ENCODE results near the gene MIEN1.
"Not testable (repeated sequence)": the region's sequence is repeated elsewhere in the genome, so short reads cannot be mapped to it uniquely, and the experiment has no call there.

MIEN1 gene

DNA sequence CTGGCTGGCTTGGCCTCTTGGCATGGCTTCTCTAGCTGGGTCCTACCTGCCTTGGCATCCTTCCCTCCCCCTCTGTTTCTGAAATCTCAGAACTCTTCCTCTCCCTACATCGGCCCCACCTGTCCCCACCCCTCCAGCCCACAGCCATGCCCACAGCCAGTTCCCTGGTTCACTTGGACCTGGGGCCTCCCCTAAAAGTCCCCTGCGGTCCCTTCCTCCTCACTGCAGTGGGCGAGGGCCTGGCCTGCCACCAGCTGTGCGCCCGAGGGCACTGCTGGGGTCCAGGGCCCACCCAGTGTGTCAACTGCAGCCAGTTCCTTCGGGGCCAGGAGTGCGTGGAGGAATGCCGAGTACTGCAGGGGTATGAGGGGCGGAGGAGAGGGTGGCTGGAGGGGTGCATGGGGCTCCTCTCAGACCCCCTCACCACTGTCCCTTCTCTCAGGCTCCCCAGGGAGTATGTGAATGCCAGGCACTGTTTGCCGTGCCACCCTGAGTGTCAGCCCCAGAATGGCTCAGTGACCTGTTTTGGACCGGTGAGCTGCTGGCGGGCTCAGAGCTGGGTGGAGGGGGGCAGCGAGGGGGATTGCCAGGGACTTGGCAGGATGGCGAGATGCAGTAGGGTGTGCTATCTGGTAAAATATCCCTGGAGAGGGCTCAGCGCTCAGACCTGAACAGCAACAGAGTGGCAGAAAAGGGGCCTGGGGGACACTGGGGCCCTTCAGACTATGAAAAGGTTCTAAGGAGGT is 14.1 kb downstream of the MIEN1 start:
- no peak for DNase-seq (ENCODE audit: low read depth)

DNA sequence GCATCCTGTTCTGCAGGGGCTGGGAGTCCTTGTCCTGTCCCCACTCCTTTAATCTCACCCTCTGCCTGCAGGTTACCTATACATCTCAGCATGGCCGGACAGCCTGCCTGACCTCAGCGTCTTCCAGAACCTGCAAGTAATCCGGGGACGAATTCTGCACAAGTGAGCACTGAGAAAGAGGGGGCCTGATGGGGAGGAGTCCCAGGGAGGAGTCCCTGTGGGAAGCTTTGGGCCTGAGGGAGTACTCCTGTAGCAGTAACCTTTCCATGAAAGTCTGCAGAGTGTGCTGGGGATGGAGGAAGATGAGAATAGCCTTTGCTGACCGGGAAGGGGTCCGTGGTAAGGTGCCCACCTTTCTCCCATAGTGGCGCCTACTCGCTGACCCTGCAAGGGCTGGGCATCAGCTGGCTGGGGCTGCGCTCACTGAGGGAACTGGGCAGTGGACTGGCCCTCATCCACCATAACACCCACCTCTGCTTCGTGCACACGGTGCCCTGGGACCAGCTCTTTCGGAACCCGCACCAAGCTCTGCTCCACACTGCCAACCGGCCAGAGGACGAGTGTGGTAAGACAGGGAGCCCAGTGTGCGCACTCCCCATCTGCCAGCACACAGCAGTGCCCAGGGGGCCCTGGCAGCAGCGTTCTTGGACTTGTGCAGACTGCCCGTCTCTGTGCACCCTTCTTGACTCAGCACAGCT is 14.8 kb downstream of the MIEN1 start:
- no peak for DNase-seq (ENCODE audit: low read depth)

- DNase-seq (ENCODE audit: low read depth) = no peak
Observed at GRCh38 chr17:39714234-39714633, 16.1 kb downstream of the MIEN1 start.

- no peak for DNase-seq (ENCODE audit: low read depth)
Observed at GRCh38 chr17:39711851-39712250, 18.5 kb downstream of the MIEN1 start.

GRCh38 chr17:39711071-39711470 is 19.3 kb downstream of the MIEN1 start:
- DNase-seq (ENCODE audit: low read depth) = not testable (repeated sequence)

DNA sequence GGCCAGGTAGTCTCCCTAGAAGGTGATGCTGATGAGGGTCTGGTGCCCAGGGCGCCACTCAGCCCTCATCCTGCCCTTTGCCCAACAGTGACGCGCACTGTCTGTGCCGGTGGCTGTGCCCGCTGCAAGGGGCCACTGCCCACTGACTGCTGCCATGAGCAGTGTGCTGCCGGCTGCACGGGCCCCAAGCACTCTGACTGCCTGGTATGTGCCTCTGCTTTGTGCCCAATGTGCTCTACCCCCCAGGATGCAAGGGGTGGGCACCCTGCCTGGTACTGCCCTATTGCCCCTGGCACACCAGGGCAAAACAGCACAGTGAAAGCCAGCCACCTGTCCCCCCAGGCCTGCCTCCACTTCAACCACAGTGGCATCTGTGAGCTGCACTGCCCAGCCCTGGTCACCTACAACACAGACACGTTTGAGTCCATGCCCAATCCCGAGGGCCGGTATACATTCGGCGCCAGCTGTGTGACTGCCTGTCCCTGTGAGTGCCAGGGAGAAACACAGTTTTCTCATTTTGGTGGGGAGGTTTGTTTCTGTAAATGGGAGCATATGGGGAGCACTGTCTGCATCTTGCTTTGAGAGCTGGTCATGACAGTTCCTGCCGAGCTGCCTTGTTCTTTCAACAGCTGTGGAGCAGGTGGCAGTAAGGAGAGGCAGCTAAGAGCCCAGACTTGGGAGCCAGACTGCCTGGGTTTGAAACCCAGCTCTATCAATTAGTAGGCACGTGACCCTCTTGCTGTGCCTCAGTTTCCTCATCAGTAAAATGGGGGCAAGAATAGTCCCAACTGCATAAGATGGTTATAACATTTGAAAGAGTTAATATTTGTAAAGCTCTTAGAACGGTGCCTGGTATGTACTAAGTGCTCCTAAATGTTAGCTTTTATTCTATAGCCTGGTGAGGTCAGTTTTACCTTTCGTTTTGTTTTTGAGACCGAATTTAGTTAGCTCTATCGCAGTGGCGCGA is 20.1 kb downstream of the MIEN1 start:
- no peak for DNase-seq (ENCODE audit: low read depth)

- no peak for DNase-seq (ENCODE audit: low read depth)
Observed at GRCh38 chr17:39709319-39709997, 20.9 kb downstream of the MIEN1 start.

GRCh38 chr17:39706921-39707337 is 23.4 kb downstream of the MIEN1 start:
- DNase-seq (ENCODE audit: low read depth) = no peak

- no peak for DNase-seq (ENCODE audit: low read depth)
Observed at GRCh38 chr17:39706383-39706782, 23.9 kb downstream of the MIEN1 start.

- DNase-seq (ENCODE audit: low read depth) = no peak
Observed at GRCh38 chr17:39705786-39706348, 24.5 kb downstream of the MIEN1 start.

DNA sequence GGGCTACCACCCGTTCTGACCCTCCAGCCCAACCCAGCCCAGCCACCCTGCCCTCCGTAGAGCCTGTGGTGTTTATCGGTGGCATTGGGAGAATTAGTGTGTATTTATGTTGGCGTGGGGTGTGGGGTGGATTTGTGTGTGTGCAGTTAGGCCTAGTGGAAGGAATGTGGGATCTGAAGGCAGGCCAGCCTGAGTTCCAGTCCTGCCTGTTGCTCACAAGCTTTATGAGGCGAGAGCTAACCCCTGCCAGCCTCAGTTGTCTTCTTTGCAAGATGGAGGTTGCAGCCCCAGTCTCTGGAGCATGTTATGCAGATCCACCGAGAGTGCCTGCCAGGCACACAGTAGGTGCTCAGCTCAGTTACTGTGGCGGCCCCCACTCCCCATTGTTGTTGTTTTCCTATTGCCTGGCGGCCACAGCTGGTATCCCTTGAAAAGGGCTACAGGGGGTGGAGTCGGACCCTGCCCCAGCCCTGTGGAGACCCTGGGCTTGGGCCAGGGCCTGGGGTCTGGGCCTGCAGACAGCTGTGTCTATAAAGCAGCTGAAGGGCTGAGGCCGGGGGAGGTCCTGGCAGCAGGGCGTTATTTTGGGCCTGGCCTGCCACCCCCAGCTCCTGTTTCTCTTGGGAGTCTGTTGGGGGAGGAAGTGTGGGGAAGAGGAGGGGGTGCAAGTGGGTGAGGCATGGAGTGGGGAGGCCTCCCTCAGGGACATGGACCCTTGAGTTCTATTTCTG is 25.3 kb downstream of the MIEN1 start:
- no peak for DNase-seq (ENCODE audit: low read depth)

DNA sequence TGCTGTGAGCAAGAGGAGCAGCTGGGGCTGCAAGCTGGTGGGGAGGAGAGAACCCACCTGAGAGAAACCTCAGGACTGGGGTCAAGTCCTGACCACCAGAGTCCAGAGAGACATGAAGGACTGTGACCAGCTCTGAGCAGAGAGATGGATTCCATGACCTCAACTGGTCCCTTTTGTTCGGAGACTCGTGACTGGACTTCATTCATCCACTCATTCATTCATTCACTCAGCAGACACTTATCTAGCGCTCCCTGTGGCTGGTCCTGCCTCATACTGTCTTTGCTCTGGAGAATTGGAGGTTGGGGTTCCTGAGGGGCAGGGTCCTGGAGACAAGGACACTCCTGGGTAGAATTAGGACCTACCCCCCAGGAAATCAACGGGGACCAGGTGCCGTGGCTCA is 26.4 kb downstream of the MIEN1 start:
- no peak for DNase-seq (ENCODE audit: low read depth)

- no peak for DNase-seq (ENCODE audit: low read depth)
Observed at GRCh38 chr17:39702901-39703893, 27.1 kb downstream of the MIEN1 start.

GRCh38 chr17:39701784-39702422 is 28.4 kb downstream of the MIEN1 start:
- DNase-seq (ENCODE audit: low read depth) = no peak

DNA sequence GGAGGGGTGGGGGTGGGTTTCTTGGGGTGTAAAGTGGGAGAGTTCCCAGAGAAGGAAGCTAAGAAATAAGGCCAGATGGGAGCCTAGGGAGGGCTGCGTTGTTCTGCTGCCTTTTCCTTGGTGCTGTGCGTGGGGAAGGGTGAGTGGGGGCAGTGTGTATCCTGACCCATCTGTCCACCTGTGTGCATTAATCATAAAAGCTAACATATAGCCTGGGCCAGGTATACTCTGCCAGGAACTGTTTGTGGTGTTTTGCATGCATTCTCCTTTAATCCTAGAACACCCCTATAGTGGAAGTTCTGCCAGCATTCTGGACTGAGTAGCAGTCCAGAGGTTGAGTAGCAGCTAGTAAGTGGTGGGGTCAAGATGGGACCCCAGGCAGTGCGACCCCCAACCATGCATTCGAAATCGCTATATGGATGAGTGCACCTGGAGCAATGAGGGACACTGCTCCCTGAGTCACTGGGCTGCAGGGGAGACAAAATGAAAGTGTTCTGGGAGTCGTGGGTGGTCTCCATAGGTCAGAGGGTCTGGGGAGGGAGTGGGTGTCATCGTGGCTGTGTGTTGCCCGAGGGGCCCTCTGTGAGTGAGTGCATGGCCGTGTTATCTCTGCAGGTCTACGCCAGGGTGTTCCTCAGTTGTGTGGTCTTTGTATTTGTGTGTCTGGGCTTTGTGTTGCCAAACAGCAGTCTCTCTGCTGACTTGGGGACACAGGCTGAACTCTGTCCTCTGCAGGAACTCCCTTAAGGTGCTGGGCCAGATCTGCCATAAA is 29.1 kb downstream of the MIEN1 start:
- DNase-seq (ENCODE audit: low read depth) = no peak

- no peak for DNase-seq (ENCODE audit: low read depth)
Observed at GRCh38 chr17:39700148-39700987, 30.0 kb downstream of the MIEN1 start.

DNA sequence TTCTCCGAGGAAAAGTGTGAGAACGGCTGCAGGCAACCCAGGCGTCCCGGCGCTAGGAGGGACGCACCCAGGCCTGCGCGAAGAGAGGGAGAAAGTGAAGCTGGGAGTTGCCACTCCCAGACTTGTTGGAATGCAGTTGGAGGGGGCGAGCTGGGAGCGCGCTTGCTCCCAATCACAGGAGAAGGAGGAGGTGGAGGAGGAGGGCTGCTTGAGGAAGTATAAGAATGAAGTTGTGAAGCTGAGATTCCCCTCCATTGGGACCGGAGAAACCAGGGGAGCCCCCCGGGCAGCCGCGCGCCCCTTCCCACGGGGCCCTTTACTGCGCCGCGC is 30.5 kb downstream of the MIEN1 start, which contains the start of gene ERBB2:
TSS of gene ERBB2 (plus strand) at position 247 of the 330 bp plus-strand sequence. CDS start 175 bp downstream, outside the sequence.
- no peak for DNase-seq (ENCODE audit: low read depth)
